ENCODE measurements around the gene FAM236D. TPM values are rescaled to one million over a fixed set of nuclear protein-coding genes. Genes with fewer than 3 reads are reported as not detected.
"Not testable (repeated sequence)": the region's sequence is repeated elsewhere in the genome, so short reads cannot be mapped to it uniquely, and the experiment has no call there.

The FAM236D gene
- total and polyA plus RNA-seq, 2 donors (not counting 1 experiment from before 2014, with no cell fraction given), result not detected

DNA sequence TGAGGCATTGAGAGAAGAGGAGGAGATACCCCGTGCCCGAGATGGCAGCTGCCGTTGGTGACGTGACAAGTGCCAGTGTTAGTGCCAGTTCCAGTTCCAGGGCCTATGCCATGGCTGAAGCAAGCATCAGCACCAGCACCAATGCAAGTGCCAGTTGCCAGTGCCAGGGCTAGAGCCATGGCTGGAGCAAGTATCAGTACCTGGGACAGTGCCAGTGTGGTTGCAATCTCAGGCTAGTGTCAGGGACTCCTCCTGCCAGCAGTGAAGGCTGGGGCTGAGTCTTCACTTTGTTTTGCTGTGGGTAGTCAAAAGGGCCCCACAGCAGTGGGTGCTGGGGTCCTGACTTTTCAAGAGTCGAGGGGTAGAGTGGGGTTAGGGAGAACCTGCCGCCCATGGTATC, 29.9 kb downstream of the FAM236D start:
- POLR2A ChIA-PET; H3K27me3 ChIP-seq (replicated peaks in 1 of 4; ENCODE audit: control extremely low read depth in 1 of 4, control insufficient read depth in 3 of 4, insufficient read depth in 4 of 4, low read length in 3 of 4); DNase-seq; CTCF ChIA-PET; H3K9me3 ChIP-seq (ENCODE audit: control extremely low read depth in 1 of 3, control insufficient read depth in 2 of 3, insufficient read depth in 1 of 3, low read length in 2 of 3); H3K79me2 ChIP-seq (ENCODE audit: control insufficient read depth, insufficient read depth, low read length); H2AFZ ChIP-seq (ENCODE audit: insufficient read depth, low read depth, low read length, poor library complexity, severe bottlenecking); H3K27ac Mint-ChIP-seq; H3K4me2 ChIP-seq (replicated peaks; ENCODE audit: low read depth, low read length, poor library complexity, severe bottlenecking); H4K20me1 ChIP-seq (ENCODE audit: control insufficient read depth, insufficient read depth, low read length, poor library complexity, severe bottlenecking); ATAC-seq (ENCODE audit: low read depth); H3K4me1 Mint-ChIP-seq; H3K9me3 Mint-ChIP-seq (ENCODE audit: insufficient read depth); H3K36me3 ChIP-seq (replicated peaks in 1 of 2; ENCODE audit: control extremely low read depth in 1 of 2, control insufficient read depth in 1 of 2, extremely low read depth in 1 of 2, insufficient read depth in 2 of 2, low read length in 1 of 2); H3K27me3 Mint-ChIP-seq; H3K9ac ChIP-seq (ENCODE audit: low read length); intact Hi-C loops (cut with micrococcal nuclease); H3K4me3 ChIP-seq (ENCODE audit: control extremely low read depth in 1 of 5, extremely low read depth in 1 of 5, insufficient read depth in 1 of 5, low read depth in 2 of 5, low read length in 4 of 5); H3K27ac ChIP-seq (ENCODE audit: low read length in 2 of 2); H3K4me1 ChIP-seq (ENCODE audit: control insufficient read depth in 2 of 2, insufficient read depth in 2 of 2, low read length in 2 of 2); H3K4me3 Mint-ChIP-seq: not testable (repeated sequence)
- no CpG with 5 or more reads among the region's 6 CpGs for WGBS (ENCODE audit: insufficient coverage)

- H3K9ac ChIP-seq (ENCODE audit: low read length); H3K27me3 Mint-ChIP-seq; H3K4me2 ChIP-seq (replicated peaks; ENCODE audit: low read depth, low read length, poor library complexity, severe bottlenecking); H3K9me3 ChIP-seq (ENCODE audit: control extremely low read depth in 1 of 3, control insufficient read depth in 2 of 3, insufficient read depth in 1 of 3, low read length in 2 of 3); H3K27ac Mint-ChIP-seq; H3K4me3 ChIP-seq (ENCODE audit: control extremely low read depth in 1 of 5, extremely low read depth in 1 of 5, insufficient read depth in 1 of 5, low read depth in 2 of 5, low read length in 4 of 5); H3K9me3 Mint-ChIP-seq (ENCODE audit: insufficient read depth); CTCF ChIA-PET; H3K79me2 ChIP-seq (ENCODE audit: control insufficient read depth, insufficient read depth, low read length); DNase-seq; H3K4me1 ChIP-seq (ENCODE audit: control insufficient read depth in 2 of 2, insufficient read depth in 2 of 2, low read length in 2 of 2); H3K4me1 Mint-ChIP-seq; H4K20me1 ChIP-seq (ENCODE audit: control insufficient read depth, insufficient read depth, low read length, poor library complexity, severe bottlenecking); H3K4me3 Mint-ChIP-seq; H2AFZ ChIP-seq (ENCODE audit: insufficient read depth, low read depth, low read length, poor library complexity, severe bottlenecking); H3K27me3 ChIP-seq (replicated peaks in 1 of 4; ENCODE audit: control extremely low read depth in 1 of 4, control insufficient read depth in 3 of 4, insufficient read depth in 4 of 4, low read length in 3 of 4); intact Hi-C loops (cut with micrococcal nuclease); H3K36me3 ChIP-seq (replicated peaks in 1 of 2; ENCODE audit: control extremely low read depth in 1 of 2, control insufficient read depth in 1 of 2, extremely low read depth in 1 of 2, insufficient read depth in 2 of 2, low read length in 1 of 2); H3K27ac ChIP-seq (ENCODE audit: low read length in 2 of 2); POLR2A ChIA-PET: not testable (repeated sequence)
- peak; percentile 72 for ATAC-seq (ENCODE audit: low read depth)
- no CpG with 5 or more reads among the region's 15 CpGs for WGBS (ENCODE audit: insufficient coverage)
Observed at GRCh38 chrX:72777467-72777790, 30.6 kb downstream of the FAM236D start.

GRCh38 chrX:72776653-72777466, 31.1 kb downstream of the FAM236D start, which contains the start of gene DMRTC1B:
DMRTC1B (plus strand) TSS chrX:72776890; CDS start chrX:72845136, 68,246 bp downstream.
- H3K4me2 ChIP-seq (replicated peaks; ENCODE audit: low read depth, low read length, poor library complexity, severe bottlenecking); H3K79me2 ChIP-seq (ENCODE audit: control insufficient read depth, insufficient read depth, low read length); H3K9me3 ChIP-seq (ENCODE audit: control extremely low read depth in 1 of 3, control insufficient read depth in 2 of 3, insufficient read depth in 1 of 3, low read length in 2 of 3); H3K27ac Mint-ChIP-seq; H3K27me3 ChIP-seq (replicated peaks in 1 of 4; ENCODE audit: control extremely low read depth in 1 of 4, control insufficient read depth in 3 of 4, insufficient read depth in 4 of 4, low read length in 3 of 4); intact Hi-C loops (cut with micrococcal nuclease); H3K36me3 ChIP-seq (replicated peaks in 1 of 2; ENCODE audit: control extremely low read depth in 1 of 2, control insufficient read depth in 1 of 2, extremely low read depth in 1 of 2, insufficient read depth in 2 of 2, low read length in 1 of 2); H4K20me1 ChIP-seq (ENCODE audit: control insufficient read depth, insufficient read depth, low read length, poor library complexity, severe bottlenecking); H3K4me3 ChIP-seq (ENCODE audit: control extremely low read depth in 1 of 5, extremely low read depth in 1 of 5, insufficient read depth in 1 of 5, low read depth in 2 of 5, low read length in 4 of 5); H3K4me1 ChIP-seq (ENCODE audit: control insufficient read depth in 2 of 2, insufficient read depth in 2 of 2, low read length in 2 of 2); H3K4me3 Mint-ChIP-seq; H2AFZ ChIP-seq (ENCODE audit: insufficient read depth, low read depth, low read length, poor library complexity, severe bottlenecking); POLR2A ChIA-PET; DNase-seq; H3K9ac ChIP-seq (ENCODE audit: low read length); CTCF ChIA-PET; H3K27me3 Mint-ChIP-seq; H3K27ac ChIP-seq (ENCODE audit: low read length in 2 of 2); H3K9me3 Mint-ChIP-seq (ENCODE audit: insufficient read depth); H3K4me1 Mint-ChIP-seq: not testable (repeated sequence)
- ATAC-seq (ENCODE audit: low read depth), result peak; percentile 87
- no CpG with 5 or more reads among the region's 44 CpGs for WGBS (ENCODE audit: insufficient coverage)

DNA sequence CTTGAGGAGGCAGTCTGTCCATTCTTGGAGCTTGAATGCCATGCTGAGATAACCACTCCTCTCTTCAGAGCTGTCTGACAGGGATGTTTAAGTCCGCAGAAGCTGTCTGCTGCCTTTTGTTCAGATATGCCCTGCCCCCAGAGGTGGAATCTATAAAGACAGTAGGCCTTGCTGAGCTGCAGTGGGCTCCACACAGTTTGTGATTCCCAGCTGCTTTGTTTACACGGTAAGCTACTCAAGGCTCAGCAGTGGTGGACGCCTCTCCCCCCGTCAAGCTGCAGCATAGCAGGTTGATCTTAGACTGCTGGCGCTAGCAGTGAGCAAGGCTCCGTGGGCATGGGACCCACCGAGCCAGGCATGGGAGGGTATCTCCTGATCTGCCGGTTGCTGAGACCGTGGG, 47.6 kb downstream of the FAM236D start:
- intact Hi-C loops (cut with micrococcal nuclease); H4K20me1 ChIP-seq (ENCODE audit: control insufficient read depth, insufficient read depth, low read length, poor library complexity, severe bottlenecking); H3K4me2 ChIP-seq (replicated peaks; ENCODE audit: low read depth, low read length, poor library complexity, severe bottlenecking); H3K4me1 Mint-ChIP-seq; POLR2A ChIA-PET; H3K4me3 Mint-ChIP-seq; H3K9me3 ChIP-seq (ENCODE audit: control extremely low read depth in 1 of 3, control insufficient read depth in 2 of 3, insufficient read depth in 1 of 3, low read length in 2 of 3); H3K4me3 ChIP-seq (ENCODE audit: control extremely low read depth in 1 of 5, extremely low read depth in 1 of 5, insufficient read depth in 1 of 5, low read depth in 2 of 5, low read length in 4 of 5); H2AFZ ChIP-seq (ENCODE audit: insufficient read depth, low read depth, low read length, poor library complexity, severe bottlenecking); H3K9ac ChIP-seq (ENCODE audit: low read length); H3K27ac Mint-ChIP-seq; H3K9me3 Mint-ChIP-seq (ENCODE audit: insufficient read depth); ATAC-seq (ENCODE audit: low read depth); H3K79me2 ChIP-seq (ENCODE audit: control insufficient read depth, insufficient read depth, low read length); DNase-seq; H3K36me3 ChIP-seq (replicated peaks in 1 of 2; ENCODE audit: control extremely low read depth in 1 of 2, control insufficient read depth in 1 of 2, extremely low read depth in 1 of 2, insufficient read depth in 2 of 2, low read length in 1 of 2); H3K27me3 ChIP-seq (replicated peaks in 1 of 4; ENCODE audit: control extremely low read depth in 1 of 4, control insufficient read depth in 3 of 4, insufficient read depth in 4 of 4, low read length in 3 of 4); H3K4me1 ChIP-seq (ENCODE audit: control insufficient read depth in 2 of 2, insufficient read depth in 2 of 2, low read length in 2 of 2); H3K27me3 Mint-ChIP-seq; CTCF ChIA-PET; H3K27ac ChIP-seq (ENCODE audit: low read length in 2 of 2): not testable (repeated sequence)
- no CpG with 5 or more reads among the region's 9 CpGs for WGBS (ENCODE audit: insufficient coverage)

Data from B cell (primary cell).